GM12878 (cell line): ENCODE measurements around the gene CTNNA3. TPM values are rescaled to one million over a fixed set of nuclear protein-coding genes. Genes with fewer than 3 reads are reported as not detected.

ENCODE experiments used
- ATAC-seq: fragments of 200-7000 bp; cut with Tn5 transposase; 3 replicates; pipeline ENCODE4 v1.9.1; 2020; ENCODE audit warnings: mild to moderate bottlenecking, moderate library complexity
- BruUV-seq: library from RNA; stranded (reverse); fragments of 400-500 nt; replicated peaks from 2 replicates; lab custom pipeline; 2021; lab: Mats Ljungman, UMichigan
- CTCF ChIA-PET: fragments of 300-600 bp; sonication (Branson Sonifier 250); formaldehyde crosslinking; extraction: SDS; loops from one replicate; lab custom pipeline; 2021; ENCODE audit warnings: inconsistent platforms; lab: Yijun Ruan, JAX
- POLR2A ChIA-PET: fragments of 350-600 bp; formaldehyde crosslinking; extraction: SDS; loops from one replicate; lab custom pipeline; 2021; ENCODE audit warnings: inconsistent platforms; lab: Charles Lee
- RAD21 ChIA-PET: fragments of 300-600 bp; sonication (Branson Sonifier 250); formaldehyde crosslinking; loops from one replicate; lab custom pipeline; 2023; ENCODE audit warnings: antibody characterized with exemption; ENCODE audit not compliant: unreplicated experiment; lab: Charles Lee
- SMC1A ChIA-PET: fragments of 300-600 bp; sonication (Branson Sonifier 250); formaldehyde crosslinking; loops from one replicate; lab custom pipeline; 2023; ENCODE audit not compliant: unreplicated experiment, uncharacterized antibody; lab: Charles Lee
- DNase-seq: peaks from one replicate; pipeline ENCODE4 v3.0.0-alpha.2; 2011; ENCODE audit warnings: low read depth, low spot score
- FAIRE-seq: peaks from 3 replicates; lab custom pipeline; 2011; peaks lifted over from hg19 to GRCh38; lab: Jason Lieb, UNC
- H2AFZ ChIP-seq: 2 replicates; pipeline ENCODE4 v1.6.0; 2011; ENCODE audit warnings: low read depth, low read length, control low read depth; ENCODE audit not compliant: control insufficient read depth
- H3K27ac ChIP-seq: 2 replicates; pipeline ENCODE4 v1.5.1; 2011; ENCODE audit warnings: control low read depth; ENCODE audit not compliant: control insufficient read depth, insufficient read depth
- H3K27me3 ChIP-seq, 2 experiments: replicated peaks in 1 of 2; 2 replicates each; pipeline versions ENCODE4 v1.6.0 to v1.6.1; 2011; ENCODE audit warnings: low read length in 1 of 2; ENCODE audit not compliant: control insufficient read depth in 2 of 2, insufficient read depth in 2 of 2
- H3K36me3 ChIP-seq, 2 experiments: 2 replicates each; pipeline ENCODE4 v1.5.1; 2011; ENCODE audit warnings: low read length in 1 of 2; ENCODE audit not compliant: control insufficient read depth in 2 of 2, insufficient read depth in 2 of 2
- H3K4me1 ChIP-seq: 2 replicates; pipeline ENCODE4 v1.6.1; 2011; ENCODE audit warnings: mild to moderate bottlenecking, low read length, moderate library complexity, mixed read lengths; ENCODE audit not compliant: control insufficient read depth, insufficient read depth
- H3K4me2 ChIP-seq: 2 replicates; pipeline ENCODE4 v1.6.0; 2011; ENCODE audit warnings: control low read depth; ENCODE audit not compliant: control insufficient read depth, insufficient read depth
- H3K4me3 ChIP-seq: fragments of 200-600 bp; sonication (generic); 2 replicates; pipeline ENCODE4 v1.5.1; 2016
- H3K79me2 ChIP-seq: 2 replicates; pipeline ENCODE4 v1.6.0; 2011; ENCODE audit warnings: low read length; ENCODE audit not compliant: control insufficient read depth, insufficient read depth
- H3K9ac ChIP-seq: 2 replicates; pipeline ENCODE4 v1.8.0; 2011; ENCODE audit warnings: low read length, control low read depth, mixed read lengths; ENCODE audit not compliant: control insufficient read depth, insufficient read depth
- H3K9me3 ChIP-seq: replicated peaks from 3 replicates; pipeline ENCODE4 v1.5.1; 2011; ENCODE audit warnings: mild to moderate bottlenecking, low read length; ENCODE audit not compliant: control insufficient read depth, insufficient read depth
- H4K20me1 ChIP-seq: 2 replicates; pipeline ENCODE4 v1.6.0; 2011; ENCODE audit not compliant: control insufficient read depth, insufficient read depth
- ATF7 ChIP-seq: fragments of 450-650 bp; IDR thresholded peaks from 2 replicates; pipeline ENCODE4 v1.6.1; 2016; ENCODE audit warnings: low read depth, mild to moderate bottlenecking
- BHLHE40 ChIP-seq, 2 experiments: fragments of 450-650 bp in 1 of 2; IDR thresholded peaks; 2 replicates each; pipeline ENCODE4 v1.6.1; 2011 to 2017; ENCODE audit warnings: low read depth in 2 of 2, borderline replicate concordance in 1 of 2, improper control_type of control experiment in 1 of 2, low read length in 1 of 2, mild to moderate bottlenecking in 1 of 2
- CREM ChIP-seq: IDR thresholded peaks from 2 replicates; pipeline ENCODE4 v1.6.1; 2014; ENCODE audit warnings: antibody characterized with exemption, low read depth
- EP300 ChIP-seq, 2 experiments: fragments of 150-350 bp in 1 of 2; IDR thresholded peaks; 2 replicates each; pipeline ENCODE4 v1.6.1; 2011 to 2012; ENCODE audit warnings: low read depth in 2 of 2, low read length in 2 of 2, borderline replicate concordance in 1 of 2, improper control_type of control experiment in 1 of 2, inconsistent platforms in 1 of 2; ENCODE audit not compliant: control insufficient read depth in 1 of 2
- IKZF1 ChIP-seq: fragments of 450-650 bp; conservative IDR thresholded peaks from 2 replicates; pipeline ENCODE4 v1.6.1; 2017; ENCODE audit warnings: antibody characterized with exemption, mild to moderate bottlenecking
- KAT2A ChIP-seq: conservative IDR thresholded peaks from 2 replicates; pipeline ENCODE4 v1.6.1; 2011; ENCODE audit warnings: low read depth, low read length; ENCODE audit not compliant: control insufficient read depth
- MEF2B ChIP-seq: fragments of 450-650 bp; IDR thresholded peaks from 2 replicates; pipeline ENCODE4 v1.6.1; 2018; ENCODE audit warnings: mild to moderate bottlenecking, moderate library complexity; ENCODE audit not compliant: partially characterized antibody, poor library complexity, severe bottlenecking
- NFIC ChIP-seq: IDR thresholded peaks from 2 replicates; pipeline ENCODE4 v1.6.1; 2012; ENCODE audit warnings: low read depth, mild to moderate bottlenecking, inconsistent platforms, low read length, moderate library complexity
- NKRF ChIP-seq: fragments of 450-650 bp; conservative IDR thresholded peaks from 2 replicates; pipeline ENCODE4 v1.6.1; 2017; ENCODE audit warnings: mild to moderate bottlenecking, moderate library complexity
- NRF1 ChIP-seq: conservative IDR thresholded peaks from 2 replicates; pipeline ENCODE4 v1.6.1; 2011; ENCODE audit warnings: mild to moderate bottlenecking, low read depth, low read length, improper control_type of control experiment
- SIX5 ChIP-seq: IDR thresholded peaks from 2 replicates; pipeline ENCODE4 v1.6.1; 2011; ENCODE audit warnings: mild to moderate bottlenecking, low read depth, low read length, moderate library complexity; ENCODE audit not compliant: severe bottlenecking
- SREBF2 ChIP-seq: IDR thresholded peaks from 2 replicates; pipeline ENCODE4 v1.6.1; 2012; ENCODE audit warnings: mild to moderate bottlenecking, low read length
- ZBED1 ChIP-seq: IDR thresholded peaks from 2 replicates; pipeline ENCODE4 v1.6.1; 2016; ENCODE audit warnings: borderline replicate concordance
- whole genome bisulfite sequencing: methylation state at CpG from one replicate; pipeline ENCODE4 v1.1.6; 2016; ENCODE audit warnings: low lambda C conversion rate; ENCODE audit not compliant: insufficient replicate concordance, insufficient coverage; ENCODE audit errors: missing lambda C conversion rate; 5-methylcytosine and 5-hydroxymethylcytosine counted together
- in situ Hi-C: fragments of 300-500 bp; cut with MboI; formaldehyde crosslinking; loops from 9 replicates; pipeline ENCODE4 v1.14.3; 2018; ENCODE audit warnings: mixed read lengths
- intact Hi-C: fragments of 100-400 bp; cut with micrococcal nuclease; formaldehyde crosslinking; loops from one replicate; pipeline ENCODE4 v1.14.2; 2022; ENCODE audit not compliant: unreplicated experiment
- polyA plus RNA-seq, 11 experiments: library from polyadenylated mRNA; depleted of rRNA in 4 of 11; unstranded in 6 of 11; stranded (reverse) in 5 of 11; fragments of >200 nt; fragmentation: Nextera tagmentation in 4 of 11; fragmentation: Illumina TruSeq in 1 of 11; extraction: Ambion mirVana in 4 of 11; extraction: Trizol in 1 of 11; gene quantifications; 1 replicate in 1 of 11; 2 replicates in 10 of 11; pipeline versions ENCODE4 v1.2.1 to v1.2.3, GENCODE V29; 2011 to 2016; ENCODE audit warnings: inconsistent platforms in 2 of 11, missing spikeins in 2 of 11, low read depth in 1 of 11
- total RNA-seq, 4 experiments: library from RNA; depleted of rRNA in 3 of 4; stranded (reverse); fragments of >200 nt in 3 of 4; fragmentation: Illumina TruSeq in 1 of 4; extraction: Trizol in 1 of 4; gene quantifications; 2 replicates each; pipeline versions ENCODE4 v1.2.1 to v1.2.3, GENCODE V29; 2013 to 2021
- TF ChIP-seq, protein P1 (sequence below): fragments of 450-650 bp; IDR thresholded peaks from 2 replicates; pipeline ENCODE4 v1.6.1; 2014; ENCODE audit warnings: mild to moderate bottlenecking

CTNNA3 gene
- total and polyA plus RNA-seq, 10 of the 15 experiments (the other 5 are each of a cell fraction or from before 2014, with no cell fraction given): under 0.01 to 4.5 (median 0.22) TPM; not detected in 2

DNA sequence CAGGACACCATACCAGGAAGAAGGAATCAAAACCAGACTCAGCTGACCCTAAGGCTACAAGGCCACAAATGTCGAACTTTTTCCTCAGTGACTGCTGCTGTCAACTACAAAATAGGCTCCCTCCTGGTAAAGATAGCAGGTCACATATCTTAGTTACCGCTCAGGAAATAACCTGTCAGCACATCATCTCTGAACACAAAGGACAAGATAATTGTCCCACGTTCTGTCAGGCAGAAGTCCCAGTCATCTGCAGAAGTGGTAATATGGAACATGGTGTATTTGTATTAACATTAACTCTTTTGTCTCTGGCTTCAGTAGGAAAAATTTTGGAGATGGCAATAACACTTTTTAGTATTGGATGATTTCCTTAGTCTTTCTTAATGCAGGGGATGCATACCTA, 1400.4 kb downstream of the CTNNA3 start:
- Histone ChIP-seq H3K79me2 (no peaks in the 10 kb centered on the region), H3K27me3 (no peaks in the 10 kb centered on the region), H3K4me1 (no peaks in the 10 kb centered on the region), H2AFZ (no peak overlapping the region), H4K20me1 (no peaks in the 10 kb centered on the region), H3K4me3 (no peak overlapping the region), H3K36me3 (no peaks in the 10 kb centered on the region), H3K27ac (no peak overlapping the region), H3K4me2 (no peak overlapping the region), H3K9ac (no peak overlapping the region), H3K9me3 (no peaks in the 10 kb centered on the region)
- FAIRE-seq (no peak), ATAC-seq (no peak), DNase-seq (no peak)
- RAD21 ChIA-PET: no interaction called here
- POLR2A ChIA-PET: no interaction called here
- TF ChIP-seq CREM (no peak), IKZF1 (no peak), KAT2A (no peak), SIX5 (no peak), NRF1 (no peak), NKRF (no peak), MEF2B (no peak), SREBF2 (no peak), NFIC (no peak), BHLHE40 (IDR thresholded peaks at IDR 0.05; ENCODE audit: borderline replicate concordance in 1 of 2, low read depth in 2 of 2, low read length in 1 of 2) (no peak), ZBED1 (no peak), ATF7 (no peak), EP300 (IDR thresholded peaks at IDR 0.05; ENCODE audit: borderline replicate concordance in 1 of 2, control insufficient read depth in 1 of 2, low read depth in 2 of 2, low read length in 2 of 2) (no peak)
- TF ChIP-seq, protein P1, sequence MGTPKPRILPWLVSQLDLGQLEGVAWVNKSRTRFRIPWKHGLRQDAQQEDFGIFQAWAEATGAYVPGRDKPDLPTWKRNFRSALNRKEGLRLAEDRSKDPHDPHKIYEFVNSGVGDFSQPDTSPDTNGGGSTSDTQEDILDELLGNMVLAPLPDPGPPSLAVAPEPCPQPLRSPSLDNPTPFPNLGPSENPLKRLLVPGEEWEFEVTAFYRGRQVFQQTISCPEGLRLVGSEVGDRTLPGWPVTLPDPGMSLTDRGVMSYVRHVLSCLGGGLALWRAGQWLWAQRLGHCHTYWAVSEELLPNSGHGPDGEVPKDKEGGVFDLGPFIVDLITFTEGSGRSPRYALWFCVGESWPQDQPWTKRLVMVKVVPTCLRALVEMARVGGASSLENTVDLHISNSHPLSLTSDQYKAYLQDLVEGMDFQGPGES: no peak
- intact Hi-C loops: no loop called here
- CTCF ChIA-PET: no interaction called here
- in situ Hi-C loops: no loop called here
- SMC1A ChIA-PET: no interaction called here
- BruUV-seq: no TSS peak
- 28% methylated on average over 3 of the region's 3 CpGs for WGBS
